ENCODE results near the gene FBXW12.

Gene FBXW12

GRCh38 chr3:48345946-48346572 lies 26.0 kb upstream of the FBXW12 start:
- Histone ChIP-seq H3K36me3 (ENCODE audit: insufficient read depth, low read length) (no peaks in the 10 kb centered on the region), H3K4me3 (ENCODE audit: low read length) (no peak overlapping the region), H3K27ac (ENCODE audit: low read depth, low read length) (no peak overlapping the region), H3K4me1 (ENCODE audit: insufficient read depth, low read length) (no peaks in the 10 kb centered on the region), H3K27me3 (ENCODE audit: insufficient read depth, low read length) (peaks cover 3% of the 10 kb centered on the region; the same call in 1 of the 2 replicates), H3K9me3 (ENCODE audit: insufficient read depth, low read depth, low read length) (no peaks in the 10 kb centered on the region), H3K9ac (ENCODE audit: low read depth, low read length) (no peak overlapping the region)
- 86% methylated on average over 2 of the region's 2 CpGs for WGBS

- Histone ChIP-seq H3K9me3 (ENCODE audit: insufficient read depth, low read depth, low read length) (no peaks in the 10 kb centered on the region), H3K4me3 (ENCODE audit: low read length) (no peak overlapping the region), H3K27ac (ENCODE audit: low read depth, low read length) (no peak overlapping the region), H3K27me3 (ENCODE audit: insufficient read depth, low read length) (peaks cover 3% of the 10 kb centered on the region), H3K36me3 (ENCODE audit: insufficient read depth, low read length) (no peaks in the 10 kb centered on the region), H3K4me1 (ENCODE audit: insufficient read depth, low read length) (no peaks in the 10 kb centered on the region), H3K9ac (ENCODE audit: low read depth, low read length) (no peak overlapping the region)
- 91% methylated on average over 3 of the region's 3 CpGs for WGBS
These were observed 24.5 kb upstream of the FBXW12 start for GRCh38 chr3:48347500-48347899.

- H3K27ac ChIP-seq (ENCODE audit: low read depth, low read length) = no peak overlapping the region
- H3K4me1 ChIP-seq (ENCODE audit: insufficient read depth, low read length) = no peaks in the 10 kb centered on the region
- H3K9me3 ChIP-seq (ENCODE audit: insufficient read depth, low read depth, low read length) = no peaks in the 10 kb centered on the region
- no peaks in the 10 kb centered on the region for H3K36me3 ChIP-seq (ENCODE audit: insufficient read depth, low read length)
- H3K27me3 ChIP-seq (ENCODE audit: insufficient read depth, low read length) = peaks cover 2% of the 10 kb centered on the region; the same call in 1 of the 2 replicates
- H3K9ac ChIP-seq (ENCODE audit: low read depth, low read length) = no peak overlapping the region
- no peak overlapping the region for H3K4me3 ChIP-seq (ENCODE audit: low read length)
- WGBS = 82% methylated on average over 6 of the region's 6 CpGs
These were observed 19.5 kb upstream of the FBXW12 start for GRCh38 chr3:48352546-48352945.

GRCh38 chr3:48353987-48354386 lies 18.0 kb upstream of the FBXW12 start:
- 93% methylated on average over 2 of the region's 4 CpGs for WGBS
- H3K27ac ChIP-seq (ENCODE audit: low read depth, low read length) = no peak overlapping the region
- peaks cover 2% of the 10 kb centered on the region; the same call in 1 of the 2 replicates for H3K27me3 ChIP-seq (ENCODE audit: insufficient read depth, low read length)
- no peaks in the 10 kb centered on the region for H3K4me1 ChIP-seq (ENCODE audit: insufficient read depth, low read length)
- H3K9ac ChIP-seq (ENCODE audit: low read depth, low read length) = no peak overlapping the region
- no peak overlapping the region for H3K4me3 ChIP-seq (ENCODE audit: low read length)
- H3K9me3 ChIP-seq (ENCODE audit: insufficient read depth, low read depth, low read length) = no peaks in the 10 kb centered on the region; the same call in 1 of the 2 replicates
- H3K36me3 ChIP-seq (ENCODE audit: insufficient read depth, low read length) = no peaks in the 10 kb centered on the region

GRCh38 chr3:48356419-48356818 lies 15.6 kb upstream of the FBXW12 start:
- peaks cover 4% of the 10 kb centered on the region; the same call in 1 of the 2 replicates for H3K9me3 ChIP-seq (ENCODE audit: insufficient read depth, low read depth, low read length)
- H3K4me3 ChIP-seq (ENCODE audit: low read length) = no peak overlapping the region
- H3K27me3 ChIP-seq (ENCODE audit: insufficient read depth, low read length) = no peaks in the 10 kb centered on the region; the same call in 1 of the 2 replicates
- H3K36me3 ChIP-seq (ENCODE audit: insufficient read depth, low read length) = no peaks in the 10 kb centered on the region
- no peaks in the 10 kb centered on the region for H3K4me1 ChIP-seq (ENCODE audit: insufficient read depth, low read length)
- 87% methylated on average over 1 of the region's 1 CpG for WGBS
- H3K27ac ChIP-seq (ENCODE audit: low read depth, low read length) = no peak overlapping the region
- H3K9ac ChIP-seq (ENCODE audit: low read depth, low read length) = no peak overlapping the region

GRCh38 chr3:48361928-48362327 lies 10.1 kb upstream of the FBXW12 start:
- Histone ChIP-seq H3K4me3 (ENCODE audit: low read length) (no peak overlapping the region), H3K27ac (ENCODE audit: low read depth, low read length) (no peak overlapping the region), H3K4me1 (ENCODE audit: insufficient read depth, low read length) (no peaks in the 10 kb centered on the region), H3K9ac (ENCODE audit: low read depth, low read length) (no peak overlapping the region), H3K9me3 (ENCODE audit: insufficient read depth, low read depth, low read length) (peaks cover 15% of the 10 kb centered on the region; the same call in 1 of the 2 replicates), H3K27me3 (ENCODE audit: insufficient read depth, low read length) (no peaks in the 10 kb centered on the region; the same call in 1 of the 2 replicates), H3K36me3 (ENCODE audit: insufficient read depth, low read length) (no peaks in the 10 kb centered on the region)

- WGBS = 100% methylated on average over 1 of the region's 1 CpG
- Histone ChIP-seq H3K9me3 (ENCODE audit: insufficient read depth, low read depth, low read length) (peaks cover 15% of the 10 kb centered on the region; the same call in 1 of the 2 replicates), H3K36me3 (ENCODE audit: insufficient read depth, low read length) (no peaks in the 10 kb centered on the region), H3K4me1 (ENCODE audit: insufficient read depth, low read length) (peaks cover 3% of the 10 kb centered on the region), H3K27me3 (ENCODE audit: insufficient read depth, low read length) (no peaks in the 10 kb centered on the region), H3K9ac (ENCODE audit: low read depth, low read length) (no peak overlapping the region), H3K4me3 (ENCODE audit: low read length) (no peak overlapping the region), H3K27ac (ENCODE audit: low read depth, low read length) (no peak overlapping the region)
These were observed 7.2 kb upstream of the FBXW12 start for GRCh38 chr3:48364840-48365239.

- H3K36me3 ChIP-seq (ENCODE audit: insufficient read depth, low read length) = no peaks in the 10 kb centered on the region
- no peak overlapping the region for H3K9ac ChIP-seq (ENCODE audit: low read depth, low read length)
- no peak overlapping the region for H3K4me3 ChIP-seq (ENCODE audit: low read length)
- 0 out of 2 replicates have a peak, but pooled peaks cover 3% of the 10 kb centered on the region for H3K9me3 ChIP-seq (ENCODE audit: insufficient read depth, low read depth, low read length)
- H3K27ac ChIP-seq (ENCODE audit: low read depth, low read length) = no peak overlapping the region
- H3K4me1 ChIP-seq (ENCODE audit: insufficient read depth, low read length) = peaks cover 7% of the 10 kb centered on the region
- H3K27me3 ChIP-seq (ENCODE audit: insufficient read depth, low read length) = no peaks in the 10 kb centered on the region
These were observed 4.8 kb upstream of the FBXW12 start for GRCh38 chr3:48367201-48367600.

GRCh38 chr3:48369693-48370332 lies 2.2 kb upstream of the FBXW12 start:
- Histone ChIP-seq H3K9me3 (ENCODE audit: insufficient read depth, low read depth, low read length) (no peaks in the 10 kb centered on the region), H3K9ac (ENCODE audit: low read depth, low read length) (0 out of 2 replicates have a peak overlapping the region, but pooled peaks have one; percentile 30), H3K4me3 (ENCODE audit: low read length) (no peak overlapping the region), H3K36me3 (ENCODE audit: insufficient read depth, low read length) (no peaks in the 10 kb centered on the region), H3K27me3 (ENCODE audit: insufficient read depth, low read length) (no peaks in the 10 kb centered on the region), H3K4me1 (ENCODE audit: insufficient read depth, low read length) (peaks cover 7% of the 10 kb centered on the region), H3K27ac (ENCODE audit: low read depth, low read length) (no peak overlapping the region)
- 55% methylated on average over 7 of the region's 7 CpGs for WGBS

- peaks cover 7% of the 10 kb centered on the region for H3K4me1 ChIP-seq (ENCODE audit: insufficient read depth, low read length)
- H3K36me3 ChIP-seq (ENCODE audit: insufficient read depth, low read length) = no peaks in the 10 kb centered on the region
- WGBS = 76% methylated on average over 7 of the region's 7 CpGs
These were observed 1.7 kb upstream of the FBXW12 start for GRCh38 chr3:48370333-48370713.

GRCh38 chr3:48372377-48372770 lies 355 bp downstream of the FBXW12 start:
- 85% methylated on average over 7 of the region's 7 CpGs for WGBS
- Histone ChIP-seq H3K27ac (ENCODE audit: low read depth, low read length) (no peak overlapping the region), H3K27me3 (ENCODE audit: insufficient read depth, low read length) (no peaks in the 10 kb centered on the region), H3K4me1 (ENCODE audit: insufficient read depth, low read length) (peaks cover 7% of the 10 kb centered on the region), H3K4me3 (ENCODE audit: low read length) (no peak overlapping the region), H3K9ac (ENCODE audit: low read depth, low read length) (no peak overlapping the region), H3K36me3 (ENCODE audit: insufficient read depth, low read length) (no peaks in the 10 kb centered on the region), H3K9me3 (ENCODE audit: insufficient read depth, low read depth, low read length) (no peaks in the 10 kb centered on the region)

More at GRCh38 chr3:48370333-48370713, 1.7 kb upstream of the FBXW12 start:
- no peak overlapping the region for H3K27ac ChIP-seq (ENCODE audit: low read depth, low read length)
- no peak overlapping the region for H3K4me3 ChIP-seq (ENCODE audit: low read length)
- H3K27me3 ChIP-seq (ENCODE audit: insufficient read depth, low read length) = no peaks in the 10 kb centered on the region
- H3K9me3 ChIP-seq (ENCODE audit: insufficient read depth, low read depth, low read length) = no peaks in the 10 kb centered on the region
- no peak overlapping the region for H3K9ac ChIP-seq (ENCODE audit: low read depth, low read length)

All from HUES64 (cell line).